BJ (cell line): ENCODE measurements around the gene BEAN1. TPM values are rescaled to one million over a fixed set of nuclear protein-coding genes. Genes with fewer than 3 reads are reported as not detected.

Experiments used
- CTCF ChIA-PET: fragments of 350-600 bp; formaldehyde crosslinking; extraction: SDS; loops from one replicate; lab custom pipeline; 2021; ENCODE audit warnings: antibody characterized with exemption, inconsistent platforms; lab: Yijun Ruan, JAX
- POLR2A ChIA-PET: fragments of 300-600 bp; sonication (Branson Sonifier 250); formaldehyde crosslinking; extraction: SDS; loops from one replicate; lab custom pipeline; 2021; ENCODE audit warnings: antibody characterized with exemption; lab: Charles Lee
- DNase-seq: peaks from one replicate; pipeline ENCODE4 v3.0.0-alpha.2; 2011; ENCODE audit warnings: low read depth
- H3K27me3 ChIP-seq: 2 replicates; pipeline ENCODE4 v1.6.0; 2011; ENCODE audit warnings: low read length; ENCODE audit not compliant: control insufficient read depth, insufficient read depth
- H3K36me3 ChIP-seq: 2 replicates; pipeline ENCODE4 v1.5.1; 2011; ENCODE audit warnings: low read length; ENCODE audit not compliant: control insufficient read depth, insufficient read depth
- H3K4me3 ChIP-seq: 2 replicates; pipeline ENCODE4 v1.5.1; 2011; ENCODE audit warnings: low read depth, mild to moderate bottlenecking, control low read depth, low read length
- polyA plus RNA-seq: library from polyadenylated mRNA; depleted of rRNA; stranded (reverse); fragments of >200 nt; gene quantifications from 2 replicates; pipeline ENCODE4 v1.2.3, GENCODE V29; 2011
- TF ChIP-seq, protein P1 (sequence below): IDR thresholded peaks from 2 replicates; pipeline ENCODE4 v1.5.1; 2011; ENCODE audit warnings: low read depth, mild to moderate bottlenecking, control low read depth, inconsistent platforms, low read length, moderate library complexity; ENCODE audit not compliant: insufficient read depth

Gene BEAN1
- polyA plus RNA-seq, 1 experiment = not detected

DNA sequence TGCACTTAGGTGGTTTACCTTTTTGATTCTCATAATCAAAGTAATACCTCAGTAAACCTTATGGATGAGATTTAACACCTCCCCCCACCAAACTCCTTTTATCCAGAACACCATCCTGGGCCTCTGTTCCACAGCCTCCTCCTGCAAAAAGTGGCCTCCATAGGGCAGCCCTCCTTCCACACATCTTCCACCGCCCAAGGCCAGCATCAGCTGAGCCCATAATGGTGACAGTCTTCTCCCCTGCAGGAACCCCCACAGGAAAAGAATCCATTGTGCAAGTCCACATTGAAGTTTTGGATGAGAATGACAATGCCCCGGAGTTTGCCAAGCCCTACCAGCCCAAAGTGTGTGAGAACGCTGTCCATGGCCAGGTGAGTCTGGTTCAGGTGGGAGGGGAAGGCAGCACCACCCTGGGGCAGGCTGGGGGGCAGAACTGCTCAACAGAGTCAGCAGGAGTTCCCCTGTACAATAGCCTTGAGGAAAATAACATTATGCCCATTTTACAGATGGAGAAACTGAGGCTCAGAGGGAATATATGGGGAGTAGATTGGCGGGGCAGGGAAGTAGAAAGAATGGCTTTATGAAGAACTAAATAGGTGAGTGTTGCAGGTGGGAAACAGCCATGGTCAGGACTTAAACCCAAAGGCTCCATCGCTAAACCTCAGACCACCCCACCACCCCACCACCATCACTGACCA is 29.2 kb upstream of the BEAN1 start:
- TF ChIP-seq, protein P1, sequence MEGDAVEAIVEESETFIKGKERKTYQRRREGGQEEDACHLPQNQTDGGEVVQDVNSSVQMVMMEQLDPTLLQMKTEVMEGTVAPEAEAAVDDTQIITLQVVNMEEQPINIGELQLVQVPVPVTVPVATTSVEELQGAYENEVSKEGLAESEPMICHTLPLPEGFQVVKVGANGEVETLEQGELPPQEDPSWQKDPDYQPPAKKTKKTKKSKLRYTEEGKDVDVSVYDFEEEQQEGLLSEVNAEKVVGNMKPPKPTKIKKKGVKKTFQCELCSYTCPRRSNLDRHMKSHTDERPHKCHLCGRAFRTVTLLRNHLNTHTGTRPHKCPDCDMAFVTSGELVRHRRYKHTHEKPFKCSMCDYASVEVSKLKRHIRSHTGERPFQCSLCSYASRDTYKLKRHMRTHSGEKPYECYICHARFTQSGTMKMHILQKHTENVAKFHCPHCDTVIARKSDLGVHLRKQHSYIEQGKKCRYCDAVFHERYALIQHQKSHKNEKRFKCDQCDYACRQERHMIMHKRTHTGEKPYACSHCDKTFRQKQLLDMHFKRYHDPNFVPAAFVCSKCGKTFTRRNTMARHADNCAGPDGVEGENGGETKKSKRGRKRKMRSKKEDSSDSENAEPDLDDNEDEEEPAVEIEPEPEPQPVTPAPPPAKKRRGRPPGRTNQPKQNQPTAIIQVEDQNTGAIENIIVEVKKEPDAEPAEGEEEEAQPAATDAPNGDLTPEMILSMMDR = no peak
- CTCF ChIA-PET = no interaction called here
- no peak for DNase-seq
- no peak overlapping the region for H3K4me3 ChIP-seq
- peaks cover 7% of the 10 kb centered on the region for H3K27me3 ChIP-seq
- POLR2A ChIA-PET = no interaction called here
- H3K36me3 ChIP-seq = no peaks in the 10 kb centered on the region

GRCh38 chr16:66399031-66399430 is 28.1 kb upstream of the BEAN1 start:
- TF ChIP-seq, protein P1 = no peak
- POLR2A ChIA-PET = no interaction called here
- Histone ChIP-seq H3K27me3 (peaks cover 12% of the 10 kb centered on the region), H3K36me3 (no peaks in the 10 kb centered on the region), H3K4me3 (no peak overlapping the region)
- CTCF ChIA-PET = interaction anchor here (3.2 kb wide), 1 partner anchor 41 kb away, joined by 9 read pairs; no protein-coding TSS in a partner anchor
- no peak for DNase-seq

GRCh38 chr16:66399930-66400329 is 27.2 kb upstream of the BEAN1 start:
- TF ChIP-seq, protein P1 = no peak
- no peak overlapping the region for H3K4me3 ChIP-seq
- CTCF ChIA-PET = interaction anchor here (0.6 to 3.2 kb wide), 2 partner anchors 42 to 82 kb away, joined by 3 to 9 read pairs; no protein-coding TSS in a partner anchor
- H3K36me3 ChIP-seq = no peaks in the 10 kb centered on the region
- no peak for DNase-seq
- POLR2A ChIA-PET = no interaction called here
- peaks cover 13% of the 10 kb centered on the region for H3K27me3 ChIP-seq

DNA sequence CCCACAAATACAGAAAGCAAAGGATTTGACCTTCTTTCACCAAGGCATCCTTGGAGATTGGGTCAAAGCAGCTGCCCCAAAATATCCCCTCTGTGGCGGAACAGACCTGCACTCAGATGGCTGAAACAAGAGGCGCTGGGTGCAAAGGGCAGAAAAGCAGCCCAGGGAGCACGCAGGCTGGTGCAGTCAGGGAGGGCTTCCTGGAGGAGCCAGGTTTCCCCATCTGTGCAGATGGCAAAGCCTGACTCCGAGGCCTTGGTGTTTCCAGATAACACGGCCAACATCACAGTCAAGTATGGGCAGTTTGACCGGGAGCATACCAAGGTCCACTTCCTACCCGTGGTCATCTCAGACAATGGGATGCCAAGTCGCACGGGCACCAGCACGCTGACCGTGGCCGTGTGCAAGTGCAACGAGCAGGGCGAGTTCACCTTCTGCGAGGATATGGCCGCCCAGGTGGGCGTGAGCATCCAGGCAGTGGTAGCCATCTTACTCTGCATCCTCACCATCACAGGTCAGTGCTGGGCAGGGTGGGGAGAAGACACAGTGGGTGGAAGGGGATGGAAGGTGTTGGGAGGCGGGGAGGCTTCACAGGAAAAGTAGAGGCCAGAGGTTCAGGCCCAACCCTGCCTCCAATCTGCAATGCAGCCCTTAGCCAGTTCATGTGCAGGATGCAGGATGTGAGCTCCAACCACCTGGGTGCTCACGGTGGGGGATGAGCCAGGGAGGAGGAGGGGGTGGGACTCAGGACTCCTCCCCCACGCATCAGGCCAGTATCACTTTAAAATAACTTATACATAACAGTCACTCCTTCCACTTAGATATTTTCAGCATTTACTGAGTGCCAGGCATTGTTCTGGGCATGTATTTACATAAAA is 26.4 kb upstream of the BEAN1 start:
- ChIA-PET POLR2A (no interaction called here), CTCF (interaction anchor here (3.2 kb wide), 1 partner anchor 43 kb away, joined by 9 read pairs; no protein-coding TSS in a partner anchor)
- no peaks in the 10 kb centered on the region for H3K36me3 ChIP-seq
- peaks cover 13% of the 10 kb centered on the region for H3K27me3 ChIP-seq
- TF ChIP-seq, protein P1 = no peak
- DNase-seq = no peak
- no peak overlapping the region for H3K4me3 ChIP-seq

- H3K27me3 ChIP-seq = peaks cover 14% of the 10 kb centered on the region
- POLR2A ChIA-PET = no interaction called here
- TF ChIP-seq, protein P1 = no peak
- no peak overlapping the region for H3K4me3 ChIP-seq
- no peaks in the 10 kb centered on the region for H3K36me3 ChIP-seq
- CTCF ChIA-PET = interaction anchor here (3.2 kb wide), 1 partner anchor 44 kb away, joined by 9 read pairs; no protein-coding TSS in a partner anchor
- no peak for DNase-seq
Observed at GRCh38 chr16:66401610-66402009, 25.5 kb upstream of the BEAN1 start.
